K562 (cell line): ENCODE results near the gene POLD1. TPM values are rescaled to one million over a fixed set of nuclear protein-coding genes. Genes with fewer than 3 reads are reported as not detected.

Source experiments
- ATAC-seq: fragments of 200-7000 bp; cut with Tn5 transposase; 3 replicates; pipeline ENCODE4 v1.9.1; 2020; ENCODE audit warnings: moderate library complexity
- BruUV-seq: library from RNA; stranded (reverse); fragments of 400-500 nt; replicated peaks from 2 replicates; lab custom pipeline; 2021; lab: Mats Ljungman, UMichigan
- CTCF ChIA-PET: fragments of 300-600 bp; formaldehyde crosslinking; extraction: SDS; loops from one replicate; lab custom pipeline; 2021; ENCODE audit warnings: low intra/inter-chr PET ratio; lab: Yijun Ruan, JAX
- POLR2A ChIA-PET: fragments of 300-600, 350-650 bp; sonication (Branson Sonifier 250); formaldehyde crosslinking; extraction: SDS; loops from one replicate; lab custom pipeline; 2021; ENCODE audit warnings: antibody characterized with exemption, inconsistent platforms; lab: Yijun Ruan, JAX
- DNase-seq, 4 experiments: peaks; one replicate each; pipeline versions ENCODE4 v3.0.0 to v3.0.0-alpha.2; 2011 to 2018; ENCODE audit warnings: low spot score in 3 of 4, mixed read lengths in 3 of 4; ENCODE audit errors: extremely low read depth in 1 of 4
- FAIRE-seq: peaks from 2 replicates; lab custom pipeline; 2011; peaks lifted over from hg19 to GRCh38; lab: Jason Lieb, UNC
- H2AFZ ChIP-seq: 2 replicates; pipeline ENCODE4 v1.6.0; 2011; ENCODE audit warnings: low read depth, low read length, control low read depth, inconsistent platforms
- H3K27ac ChIP-seq: fragments of 200-600 bp; 3 replicates; pipeline ENCODE4 v1.8.0; 2011; ENCODE audit warnings: low read depth, mild to moderate bottlenecking, control low read depth, inconsistent platforms, low read length, moderate library complexity, mixed read lengths; ENCODE audit errors: extremely low read depth
- H3K27me3 ChIP-seq, 2 experiments: fragments of 300-600 bp in 1 of 2; 2 replicates in 1 of 2; 3 replicates in 1 of 2; pipeline versions ENCODE4 v1.6.0 to v1.8.0; 2011; ENCODE audit warnings: inconsistent platforms in 2 of 2, low read length in 2 of 2, mild to moderate bottlenecking in 1 of 2, mixed read lengths in 1 of 2, moderate library complexity in 1 of 2; ENCODE audit not compliant: control insufficient read depth in 2 of 2, insufficient read depth in 2 of 2
- H3K36me3 ChIP-seq: fragments of 300-600 bp; 3 replicates; pipeline ENCODE4 v1.8.0; 2011; ENCODE audit warnings: mild to moderate bottlenecking, low read length, inconsistent platforms; ENCODE audit not compliant: control insufficient read depth, insufficient read depth
- H3K4me1 ChIP-seq, 2 experiments: fragments of 200-600 bp in 1 of 2; replicated peaks in 1 of 2; 2 replicates in 1 of 2; 3 replicates in 1 of 2; pipeline versions ENCODE4 v1.5.1 to v1.8.0; 2011; ENCODE audit warnings: inconsistent platforms in 2 of 2, low read length in 2 of 2, mild to moderate bottlenecking in 1 of 2, mixed read lengths in 1 of 2, moderate library complexity in 1 of 2; ENCODE audit not compliant: control insufficient read depth in 2 of 2, insufficient read depth in 2 of 2
- H3K4me2 ChIP-seq: 2 replicates; pipeline ENCODE4 v1.6.1; 2011; ENCODE audit warnings: low read length, control low read depth, inconsistent platforms, mixed read lengths; ENCODE audit not compliant: insufficient read depth
- H3K4me3 ChIP-seq: fragments of 200-600 bp; sonication (generic), shearing (Covaris generic); 2 replicates; pipeline ENCODE4 v1.5.1; 2016; ENCODE audit warnings: control low read depth, inconsistent platforms
- H3K79me2 ChIP-seq: fragments of 200-600 bp; 3 replicates; pipeline ENCODE4 v1.8.0; 2011; ENCODE audit warnings: low read length, inconsistent platforms; ENCODE audit not compliant: control insufficient read depth, insufficient read depth
- H3K9ac ChIP-seq, 2 experiments: 2 replicates each; pipeline versions ENCODE4 v1.6.0 to v1.6.1; 2011; ENCODE audit warnings: low read depth in 2 of 2, low read length in 2 of 2, control low read depth in 1 of 2, inconsistent platforms in 1 of 2, mild to moderate bottlenecking in 1 of 2, mixed read lengths in 1 of 2; ENCODE audit not compliant: insufficient read depth in 1 of 2
- H3K9me1 ChIP-seq: one replicate; pipeline ENCODE4 v1.6.0; 2011; ENCODE audit warnings: inconsistent platforms, mild to moderate bottlenecking, low read length, moderate library complexity; ENCODE audit not compliant: control insufficient read depth, insufficient read depth
- H3K9me3 ChIP-seq: replicated peaks from 2 replicates; pipeline ENCODE4 v1.5.1; 2011; ENCODE audit warnings: low read depth, low read length, inconsistent platforms; ENCODE audit not compliant: control insufficient read depth, insufficient read depth
- H4K20me1 ChIP-seq: replicated peaks from 2 replicates; pipeline ENCODE4 v1.6.1; 2011; ENCODE audit warnings: low read length, inconsistent platforms, mixed read lengths; ENCODE audit not compliant: control insufficient read depth, insufficient read depth
- HNRNPK ChIP-seq: fragments of 200-400 bp; formaldehyde crosslinking; IDR thresholded peaks from one replicate; pipeline ENCODE4 v1.6.1; 2018; ENCODE audit warnings: mild to moderate bottlenecking, low read depth, low read length; ENCODE audit not compliant: poor library complexity, severe bottlenecking
- ZNF41 ChIP-seq: fragments of 250-450 bp; sonication (Bioruptor Pico); conservative IDR thresholded peaks from 2 replicates; pipeline ENCODE4 v1.4.0; 2020; ENCODE audit warnings: mild to moderate bottlenecking
- WGBS: fragments of 100-300 bp; shearing (Covaris generic); methylation state at CpG from one replicate; pipeline ENCODE4 v1.1.6; 2016; ENCODE audit warnings: low coverage, mixed read lengths; ENCODE audit not compliant: insufficient coverage; ENCODE audit errors: missing lambda C conversion rate; 5-methylcytosine and 5-hydroxymethylcytosine counted together
- in situ Hi-C: fragments of 300-500 bp; cut with MboI; formaldehyde crosslinking; loops from 4 replicates; pipeline ENCODE4 v1.15.0; 2018; ENCODE audit warnings: inconsistent platforms, mixed read lengths
- intact Hi-C: fragments of 100-400 bp; cut with micrococcal nuclease; formaldehyde crosslinking; loops from 2 replicates; pipeline ENCODE4 v1.14.2; 2022
- polyA plus RNA-seq, 8 experiments: library from polyadenylated mRNA; depleted of rRNA in 4 of 8; stranded (reverse) in 5 of 8; unstranded in 3 of 8; fragments of >200 nt; fragmentation: Nextera tagmentation in 2 of 8; fragmentation: Illumina TruSeq in 1 of 8; extraction: Ambion mirVana in 2 of 8; extraction: Trizol in 1 of 8; gene quantifications; 2 replicates each; pipeline versions ENCODE4 v1.2.1 to v1.2.3, GENCODE V29; 2011 to 2014; ENCODE audit warnings: inconsistent platforms in 1 of 8, missing spikeins in 1 of 8
- total RNA-seq, 7 experiments: library from RNA; depleted of rRNA in 6 of 7; stranded (reverse); fragments of >200 nt in 6 of 7; fragmentation: Illumina TruSeq in 2 of 7; extraction: Trizol in 2 of 7; gene quantifications; 2 replicates each; pipeline versions ENCODE4 v1.2.1 to v1.2.3, GENCODE V29; 2011 to 2021; ENCODE audit warnings: low replicate concordance in 1 of 7

Gene POLD1
- total and polyA plus RNA-seq, 9 of the 15 experiments (the other 6 are each of a cell fraction or from before 2014, with no cell fraction given), result 1.3 to 312 (median 47.8) TPM

GRCh38 chr19:50365434-50366306, 18.5 kb upstream of the POLD1 start, which contains the start of gene NAPSA:
NAPSA (minus strand) TSS chr19:50365639; CDS start chr19:50365621, 18 bp downstream.
- H3K36me3 ChIP-seq, result no peaks in the 10 kb centered on the region
- no peak within 1 kb of the TSS for H2AFZ ChIP-seq
- ATAC-seq (no peak), DNase-seq (no peak)
- CTCF ChIA-PET, result no interaction called here
- WGBS, result 60% methylated on average over 10 of the region's 11 CpGs
- peak within 1 kb of the TSS in 1 of 2 experiments; percentile 60; a peak in 1 of 4 replicates for H3K9ac ChIP-seq
- no peaks in the 10 kb centered on the region for H4K20me1 ChIP-seq
- TF ChIP-seq HNRNPK, result no peak
- TF ChIP-seq ZNF41 (CRISPR knock-in tag), result no peak
- TF ChIP-seq, all 486 proteins: peak for 0
- Histone ChIP-seq H3K27me3 (no peaks in the 10 kb centered on the region), H3K4me2 (no peak within 1 kb of the TSS), H3K9me1 (no peaks in the 10 kb centered on the region), H3K27ac (no peak within 1 kb of the TSS), H3K9me3 (no peaks in the 10 kb centered on the region), H3K79me2 (peaks cover 17% of the 10 kb centered on the region; the same call in 2 of the 3 replicates), H3K4me1 (peaks cover 42 to 58% of the 10 kb centered on the region in 2 experiments), H3K4me3 (no peak within 1 kb of the TSS)
- POLR2A ChIA-PET, result interaction anchor here (0.9 to 1.0 kb wide), 2 partner anchors 10 to 95 kb away, joined by 3 to 6 read pairs; partner anchors contain the start of gene NR1H2
- BruUV-seq, result no TSS peak
- FAIRE-seq, result no peak
- intact Hi-C loops (no loop called here), in situ Hi-C loops (loop anchor here (5.0 kb wide), 1 partner anchor 97 kb away; no protein-coding TSS in a partner anchor)
